ENCODE data around the gene ADAMTS2. TPM values are rescaled to one million over a fixed set of nuclear protein-coding genes. Genes with fewer than 3 reads are reported as not detected.

ADAMTS2 gene
- total and polyA plus RNA-seq, 2 of the 4 experiments (the other 2 are of a cell fraction), result 19.0 to 58.8 TPM

GRCh38 chr5:179131886-179132585 is 213.2 kb downstream of the ADAMTS2 start:
- ChIA-PET CTCF (no interaction called here), POLR2A (ENCODE audit: unreplicated experiment) (no interaction called here)
- no peaks in the 10 kb centered on the region for H3K9me3 ChIP-seq (ENCODE audit: control insufficient read depth, insufficient read depth, low read length)
- no peak overlapping the region for H4K8ac ChIP-seq (ENCODE audit: low read depth in 2 of 2, low read length in 2 of 2)
- no peak overlapping the region for H3K4me3 ChIP-seq (ENCODE audit: insufficient read depth, low read depth, low read length)
- no peak overlapping the region for H3K4me2 ChIP-seq (ENCODE audit: low read depth, low read length)
- no peak for TF ChIP-seq CEBPB (IDR thresholded peaks at IDR 0.05; ENCODE audit: low read depth, low read length)
- TF ChIP-seq RCOR1 (IDR thresholded peaks at IDR 0.05; ENCODE audit: insufficient replicate concordance, low read length), result no peak
- TF ChIP-seq, protein P1, sequence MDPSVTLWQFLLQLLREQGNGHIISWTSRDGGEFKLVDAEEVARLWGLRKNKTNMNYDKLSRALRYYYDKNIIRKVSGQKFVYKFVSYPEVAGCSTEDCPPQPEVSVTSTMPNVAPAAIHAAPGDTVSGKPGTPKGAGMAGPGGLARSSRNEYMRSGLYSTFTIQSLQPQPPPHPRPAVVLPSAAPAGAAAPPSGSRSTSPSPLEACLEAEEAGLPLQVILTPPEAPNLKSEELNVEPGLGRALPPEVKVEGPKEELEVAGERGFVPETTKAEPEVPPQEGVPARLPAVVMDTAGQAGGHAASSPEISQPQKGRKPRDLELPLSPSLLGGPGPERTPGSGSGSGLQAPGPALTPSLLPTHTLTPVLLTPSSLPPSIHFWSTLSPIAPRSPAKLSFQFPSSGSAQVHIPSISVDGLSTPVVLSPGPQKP (IDR thresholded peaks at IDR 0.05; ENCODE audit: borderline replicate concordance, low read depth, low read length), result no peak
- no peak for TF ChIP-seq RAD21 (IDR thresholded peaks at IDR 0.05; ENCODE audit: low read length)
- TF ChIP-seq CHD1 (IDR thresholded peaks at IDR 0.05; ENCODE audit: low read depth, low read length), result no peak
- TF ChIP-seq, protein P2, sequence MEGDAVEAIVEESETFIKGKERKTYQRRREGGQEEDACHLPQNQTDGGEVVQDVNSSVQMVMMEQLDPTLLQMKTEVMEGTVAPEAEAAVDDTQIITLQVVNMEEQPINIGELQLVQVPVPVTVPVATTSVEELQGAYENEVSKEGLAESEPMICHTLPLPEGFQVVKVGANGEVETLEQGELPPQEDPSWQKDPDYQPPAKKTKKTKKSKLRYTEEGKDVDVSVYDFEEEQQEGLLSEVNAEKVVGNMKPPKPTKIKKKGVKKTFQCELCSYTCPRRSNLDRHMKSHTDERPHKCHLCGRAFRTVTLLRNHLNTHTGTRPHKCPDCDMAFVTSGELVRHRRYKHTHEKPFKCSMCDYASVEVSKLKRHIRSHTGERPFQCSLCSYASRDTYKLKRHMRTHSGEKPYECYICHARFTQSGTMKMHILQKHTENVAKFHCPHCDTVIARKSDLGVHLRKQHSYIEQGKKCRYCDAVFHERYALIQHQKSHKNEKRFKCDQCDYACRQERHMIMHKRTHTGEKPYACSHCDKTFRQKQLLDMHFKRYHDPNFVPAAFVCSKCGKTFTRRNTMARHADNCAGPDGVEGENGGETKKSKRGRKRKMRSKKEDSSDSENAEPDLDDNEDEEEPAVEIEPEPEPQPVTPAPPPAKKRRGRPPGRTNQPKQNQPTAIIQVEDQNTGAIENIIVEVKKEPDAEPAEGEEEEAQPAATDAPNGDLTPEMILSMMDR (conservative IDR thresholded peaks at IDR 0.05; ENCODE audit: low read depth, low read length), result no peak
- TF ChIP-seq POLR2A (IDR thresholded peaks at IDR 0.05; ENCODE audit: low read depth, low read length), result no peak
- TF ChIP-seq NFE2L2 (IDR thresholded peaks at IDR 0.05; ENCODE audit: low read depth, low read length), result no peak
- TF ChIP-seq FOS (IDR thresholded peaks at IDR 0.05; ENCODE audit: low read depth, low read length), result no peak
- TF ChIP-seq RFX5 (IDR thresholded peaks at IDR 0.05; ENCODE audit: low read depth, low read length), result no peak
- no peak for TF ChIP-seq SMC3 (IDR thresholded peaks at IDR 0.05; ENCODE audit: low read depth, low read length)
- no peak for TF ChIP-seq MAFK (IDR thresholded peaks at IDR 0.05; ENCODE audit: low read depth, low read length)
- H2AFZ ChIP-seq (replicated peaks; ENCODE audit: low read length, poor library complexity), result no peak overlapping the region
- H2BK120ac ChIP-seq (ENCODE audit: low read depth, low read length), result no peak overlapping the region
- no peak overlapping the region for H3K27ac ChIP-seq (ENCODE audit: insufficient read depth, low read length)
- no peak overlapping the region for H2BK20ac ChIP-seq (ENCODE audit: low read depth, low read length)
- H3K36me3 ChIP-seq (ENCODE audit: control insufficient read depth, insufficient read depth, low read length), result peaks cover 47% of the 10 kb centered on the region
- no peak overlapping the region for H2AK5ac ChIP-seq (ENCODE audit: low read depth, low read length)
- no peak overlapping the region for H2BK5ac ChIP-seq (ENCODE audit: low read depth, low read length, poor library complexity, severe bottlenecking)
- H3K4me1 ChIP-seq (ENCODE audit: control insufficient read depth, insufficient read depth, low read length), result no peaks in the 10 kb centered on the region
- H3K4ac ChIP-seq (ENCODE audit: low read depth, low read length), result no peak overlapping the region
- no peaks in the 10 kb centered on the region for H3K79me1 ChIP-seq (ENCODE audit: low read depth in 1 of 2, low read length in 2 of 2)
- H3K27me3 ChIP-seq (ENCODE audit: control insufficient read depth, insufficient read depth, low read length), result no peaks in the 10 kb centered on the region
- no peak overlapping the region for H3K9ac ChIP-seq (ENCODE audit: low read depth, low read length)
- ATAC-seq (ENCODE audit: low read depth), result no peak
- no peak overlapping the region for H3K18ac ChIP-seq (ENCODE audit: low read depth, low read length)
- no peak overlapping the region for H3K23ac ChIP-seq (ENCODE audit: low read depth, low read length)
- no peak overlapping the region for H2AK9ac ChIP-seq (replicated peaks; ENCODE audit: low read depth, low read length, poor library complexity)
- intact Hi-C loops (cut with micrococcal nuclease) (no loop called here), in situ Hi-C loops (cut with MboI; ENCODE audit: low sequenced_read_pairs) (no loop called here), dilution Hi-C loops (cut with HindIII; ENCODE audit: low sequenced_read_pairs, unreplicated experiment) (no loop called here)
- H4K5ac ChIP-seq (ENCODE audit: low read depth, low read length), result no peak overlapping the region
- no peak overlapping the region for H2BK15ac ChIP-seq (ENCODE audit: low read depth, low read length)
- no peaks in the 10 kb centered on the region for H3K9me1 ChIP-seq (ENCODE audit: insufficient read depth, low read length)
- DNase-seq, result no peak
- H4K91ac ChIP-seq (ENCODE audit: insufficient read depth, low read depth, low read length), result no peak overlapping the region
- H3K14ac ChIP-seq (replicated peaks; ENCODE audit: low read depth, low read length), result no peak overlapping the region
- no peaks in the 10 kb centered on the region for H4K20me1 ChIP-seq (ENCODE audit: insufficient read depth, low read length)
- H3K56ac ChIP-seq (ENCODE audit: extremely low read depth, insufficient read depth, low read length), result no peak overlapping the region
- no TSS peak for BruUV-seq (replicated peaks)
- WGBS, 2 experiments (ENCODE audit: extremely low coverage in 2 of 2, insufficient read length in 1 of 2), result 100% methylated on average over 1 of the region's 15 CpGs; no CpG with 5 or more reads in 1 of the 2 experiments
